ENCODE measurements around the gene CACNA1A.
"Not testable (repeated sequence)": the region's sequence is repeated elsewhere in the genome, so short reads cannot be mapped to it uniquely, and the experiment has no call there.

CACNA1A gene

DNA sequence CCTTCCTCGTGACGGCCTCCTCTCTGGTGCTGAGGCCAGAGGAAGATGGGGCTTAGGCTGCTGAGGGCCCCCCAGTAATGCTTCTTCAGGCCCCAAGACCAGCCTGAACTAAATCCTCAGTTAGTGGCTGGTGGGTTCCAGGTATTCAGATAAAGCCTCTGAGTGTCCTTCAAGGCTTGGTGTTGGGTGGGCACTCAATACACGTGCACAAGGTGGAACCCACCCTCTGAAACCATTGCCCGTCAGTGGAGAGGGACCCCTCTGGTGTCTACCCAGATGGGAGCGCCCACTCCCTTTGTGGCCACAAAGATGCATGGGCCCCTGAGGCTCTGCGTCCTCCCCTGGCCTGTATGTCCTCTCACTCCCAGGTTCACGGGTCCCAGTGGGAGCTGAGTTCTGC, 277.0 kb downstream of the CACNA1A start:
- DNase-seq (ENCODE audit: low read depth) = no peak

DNA sequence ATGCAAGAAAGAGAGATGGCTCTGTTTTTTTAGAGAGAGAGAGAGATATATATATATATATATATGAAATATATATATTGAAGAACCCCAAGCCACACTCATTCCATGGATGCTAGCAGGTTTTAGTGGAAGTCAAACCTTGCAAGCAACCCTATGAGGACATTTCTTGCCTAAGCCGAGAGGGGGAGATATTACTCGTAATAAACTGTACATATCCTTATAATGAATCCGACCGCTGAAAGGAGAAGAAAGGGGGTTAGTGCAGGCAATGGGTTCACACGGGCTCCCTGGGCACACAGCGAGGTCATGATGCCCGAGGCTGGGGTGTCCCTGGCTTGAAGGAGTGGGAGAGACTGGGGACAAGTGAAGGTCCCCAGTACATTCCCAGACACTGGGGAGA, 277.7 kb downstream of the CACNA1A start:
- no peak for DNase-seq (ENCODE audit: low read depth)

DNA sequence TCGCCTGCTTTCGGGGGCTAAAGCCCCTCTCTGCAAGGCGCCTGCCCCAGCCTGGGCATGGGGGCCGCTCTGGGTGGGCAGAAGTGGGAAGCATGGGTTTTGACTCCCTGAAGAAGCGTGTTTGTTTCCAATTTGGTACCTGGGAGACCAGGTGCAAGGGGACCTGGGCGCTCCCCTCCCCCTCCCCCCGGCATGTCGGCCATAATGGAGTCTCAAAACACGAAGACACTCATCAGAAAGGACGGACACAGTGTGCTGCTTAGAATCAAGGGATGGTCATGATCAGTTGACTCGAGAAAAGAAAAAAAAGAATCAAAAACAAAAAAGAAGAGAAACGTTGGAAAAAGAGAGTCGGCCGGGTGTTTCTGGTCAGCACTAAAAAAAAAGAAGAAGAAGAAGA, 279.3 kb downstream of the CACNA1A start:
- no peak for DNase-seq (ENCODE audit: low read depth)

DNA sequence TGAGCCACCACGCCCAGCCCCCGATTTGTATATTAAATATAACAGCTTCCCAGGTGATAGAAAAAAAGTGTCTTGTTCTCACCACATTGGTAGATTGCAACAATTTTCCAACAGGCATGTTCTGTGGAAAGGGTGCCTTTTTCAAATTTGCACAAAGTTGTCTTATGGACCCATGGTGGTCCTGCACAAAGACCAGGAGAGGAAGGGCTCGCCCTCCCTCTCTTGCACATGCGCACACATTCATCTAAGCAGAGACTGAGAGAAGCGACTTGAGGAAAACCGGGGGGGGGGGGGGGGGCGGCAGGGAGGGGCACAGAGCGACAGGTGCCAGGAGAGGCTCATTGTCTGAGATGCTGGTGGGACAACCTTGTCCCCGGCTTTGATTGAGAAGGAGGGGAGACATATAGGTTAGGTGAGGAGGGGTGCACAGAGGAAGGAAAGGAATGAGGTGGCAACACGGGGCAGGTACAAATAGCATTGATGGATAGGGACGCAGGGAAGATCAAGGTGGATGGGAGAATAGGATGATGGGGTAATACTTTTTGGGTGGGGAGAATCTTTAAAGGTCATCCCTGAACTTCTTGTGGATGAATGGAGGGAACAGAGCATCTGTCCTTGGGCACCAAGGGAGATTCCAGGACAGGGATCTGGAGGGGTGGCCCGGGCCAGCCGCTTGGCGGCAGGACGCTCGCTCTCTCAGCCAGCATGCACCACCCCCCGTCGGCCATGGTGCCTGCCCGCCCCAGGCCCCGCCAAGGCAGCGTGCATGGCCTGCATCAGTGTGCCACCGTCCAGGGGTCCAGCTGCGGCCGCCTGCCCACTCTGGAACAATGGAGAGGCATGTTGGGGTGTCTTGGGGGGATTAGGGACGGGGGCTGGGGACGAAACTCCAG, 280.1 kb downstream of the CACNA1A start:
- no peak for DNase-seq (ENCODE audit: low read depth)

DNA sequence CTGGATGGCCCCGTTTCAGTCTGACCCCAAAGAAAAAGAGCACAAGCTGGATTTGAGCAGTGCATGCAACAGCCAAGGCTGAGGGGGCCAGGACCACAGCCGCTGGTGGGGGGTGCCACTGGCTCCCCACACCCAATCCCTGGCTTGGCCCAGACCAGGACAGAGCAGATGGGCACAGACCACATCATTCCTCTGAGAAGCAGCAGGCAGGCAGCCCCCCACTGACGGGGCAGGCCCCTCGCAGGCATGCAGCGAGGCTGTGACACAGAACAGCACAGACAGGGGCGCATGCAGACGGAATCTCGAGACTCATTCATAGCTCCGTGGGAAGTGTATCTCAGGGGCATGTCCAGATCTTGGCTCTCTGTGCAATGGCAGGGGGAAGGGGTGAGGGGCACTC, 281.2 kb downstream of the CACNA1A start:
- no peak for DNase-seq (ENCODE audit: low read depth)

DNA sequence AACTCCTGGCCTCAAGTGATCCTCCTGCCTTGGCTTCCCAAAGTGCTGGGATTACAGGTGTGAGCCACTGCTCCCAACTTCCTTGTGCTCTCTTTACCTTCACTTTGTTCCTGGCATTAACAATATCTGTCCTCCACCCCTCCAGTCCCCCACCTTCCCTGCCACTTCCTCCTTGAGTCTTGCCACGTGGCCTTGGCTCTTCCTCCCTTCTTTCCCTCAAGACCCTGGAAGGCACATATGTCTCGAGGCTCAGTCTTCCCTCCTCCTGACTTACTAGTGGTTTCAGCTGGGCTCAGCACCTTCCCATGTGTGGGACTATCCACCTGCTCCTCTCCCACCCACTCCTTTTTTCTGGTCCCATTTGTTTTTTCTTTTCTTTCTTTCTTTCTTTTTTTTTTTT, 285.4 kb downstream of the CACNA1A start:
- DNase-seq (ENCODE audit: low read depth) = no peak

DNA sequence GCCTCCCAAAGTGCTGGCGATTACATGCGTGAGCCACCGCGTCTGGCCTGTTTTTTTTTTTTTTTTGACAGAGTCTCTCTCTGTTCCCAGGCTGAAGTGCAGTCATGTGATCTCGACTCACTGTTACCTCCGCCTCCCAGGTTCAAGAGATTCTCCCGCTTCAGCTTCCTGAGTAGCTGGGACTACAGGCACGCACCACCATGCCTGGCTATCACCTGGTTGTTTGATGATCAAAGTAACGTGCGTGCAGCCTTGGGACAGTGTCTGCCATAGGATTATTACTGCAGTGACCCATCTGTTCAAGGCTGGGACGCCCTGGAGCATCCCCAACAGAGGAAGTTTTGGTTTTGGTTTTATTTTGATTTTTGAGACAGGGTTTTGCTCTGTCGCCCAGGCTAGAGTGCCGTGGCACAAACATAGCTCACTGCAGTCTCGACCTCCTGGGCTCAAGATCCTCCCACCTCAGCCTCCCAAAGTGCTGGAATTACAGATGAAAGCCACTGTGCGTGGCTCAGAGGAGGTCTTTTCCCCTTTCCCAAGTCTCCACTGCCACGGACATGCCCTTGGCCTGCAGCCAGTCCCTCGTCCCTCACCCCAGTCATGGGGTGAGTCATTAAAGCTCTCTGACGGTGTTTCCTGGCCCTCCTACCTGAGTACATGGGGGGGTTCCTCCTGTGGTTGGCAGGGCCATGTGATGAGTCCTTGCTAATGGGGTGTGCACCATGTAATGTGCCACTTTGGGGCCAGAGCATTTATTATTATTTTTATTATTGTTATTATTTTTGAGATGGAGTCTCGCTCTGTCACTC, 290.5 kb downstream of the CACNA1A start:
- DNase-seq (ENCODE audit: low read depth) = peak; percentile 15

DNA sequence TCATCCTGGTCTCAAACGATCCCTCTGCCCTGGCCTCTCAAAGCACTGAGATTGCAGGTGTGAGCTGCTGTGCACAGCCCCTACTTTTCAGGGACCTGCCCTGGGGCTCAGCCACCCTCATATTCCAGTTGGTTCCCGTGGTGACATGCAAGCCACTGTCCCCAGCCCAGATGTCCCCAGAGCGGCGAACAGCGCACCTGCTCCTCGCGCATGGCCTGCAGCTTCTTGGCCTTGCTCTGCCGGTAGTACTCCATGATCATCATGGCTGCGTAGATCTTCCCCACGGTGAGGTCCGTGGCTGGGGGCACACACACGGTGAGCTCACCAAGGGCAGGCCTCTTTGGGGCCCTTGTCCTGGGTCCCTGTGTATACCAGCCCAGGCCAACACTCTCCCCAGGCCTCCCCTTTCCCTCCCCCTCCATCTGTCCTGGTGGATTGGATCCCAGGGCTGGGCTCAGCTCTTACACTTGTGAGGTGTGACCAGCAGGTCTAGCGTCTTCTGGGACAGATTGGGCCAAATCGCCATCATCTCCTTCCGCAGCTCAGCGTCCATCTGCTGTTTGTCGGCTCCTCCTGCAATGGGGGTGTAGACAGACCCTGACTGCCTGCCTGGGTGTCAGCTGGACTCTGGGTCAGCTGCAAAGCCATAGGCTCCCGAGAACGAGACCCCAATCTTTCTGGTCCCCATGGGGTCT, 292.1 kb downstream of the CACNA1A start:
- no peak for DNase-seq (ENCODE audit: low read depth)

DNA sequence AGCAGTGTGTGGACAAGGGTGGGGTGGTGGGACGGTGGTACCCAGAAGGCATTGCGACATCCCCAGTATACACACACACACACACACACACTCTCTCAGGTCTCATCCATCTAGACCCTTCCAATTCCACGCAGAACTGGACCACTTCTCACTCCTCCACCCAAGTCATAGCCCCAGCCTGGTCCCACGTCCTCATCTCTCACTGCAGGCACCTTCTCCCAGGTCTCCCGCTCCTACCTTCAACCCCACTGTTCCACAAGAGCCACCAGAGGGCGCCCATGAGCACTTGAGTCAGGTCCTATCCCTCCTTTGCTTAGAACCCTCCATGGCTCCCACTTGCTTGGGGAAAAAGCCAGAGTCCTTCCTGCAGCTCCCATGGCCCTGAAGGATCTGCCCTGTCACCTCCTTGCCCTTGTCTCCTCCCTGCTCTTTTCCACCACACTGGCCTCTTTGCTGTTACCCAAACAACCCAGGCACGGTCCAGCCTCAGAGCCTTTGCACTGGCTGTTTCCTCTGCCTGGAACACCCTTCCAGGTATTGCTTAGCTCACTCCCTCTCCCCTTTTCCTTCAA, 293.4 kb downstream of the CACNA1A start:
- DNase-seq (ENCODE audit: low read depth) = peak; percentile 67

DNA sequence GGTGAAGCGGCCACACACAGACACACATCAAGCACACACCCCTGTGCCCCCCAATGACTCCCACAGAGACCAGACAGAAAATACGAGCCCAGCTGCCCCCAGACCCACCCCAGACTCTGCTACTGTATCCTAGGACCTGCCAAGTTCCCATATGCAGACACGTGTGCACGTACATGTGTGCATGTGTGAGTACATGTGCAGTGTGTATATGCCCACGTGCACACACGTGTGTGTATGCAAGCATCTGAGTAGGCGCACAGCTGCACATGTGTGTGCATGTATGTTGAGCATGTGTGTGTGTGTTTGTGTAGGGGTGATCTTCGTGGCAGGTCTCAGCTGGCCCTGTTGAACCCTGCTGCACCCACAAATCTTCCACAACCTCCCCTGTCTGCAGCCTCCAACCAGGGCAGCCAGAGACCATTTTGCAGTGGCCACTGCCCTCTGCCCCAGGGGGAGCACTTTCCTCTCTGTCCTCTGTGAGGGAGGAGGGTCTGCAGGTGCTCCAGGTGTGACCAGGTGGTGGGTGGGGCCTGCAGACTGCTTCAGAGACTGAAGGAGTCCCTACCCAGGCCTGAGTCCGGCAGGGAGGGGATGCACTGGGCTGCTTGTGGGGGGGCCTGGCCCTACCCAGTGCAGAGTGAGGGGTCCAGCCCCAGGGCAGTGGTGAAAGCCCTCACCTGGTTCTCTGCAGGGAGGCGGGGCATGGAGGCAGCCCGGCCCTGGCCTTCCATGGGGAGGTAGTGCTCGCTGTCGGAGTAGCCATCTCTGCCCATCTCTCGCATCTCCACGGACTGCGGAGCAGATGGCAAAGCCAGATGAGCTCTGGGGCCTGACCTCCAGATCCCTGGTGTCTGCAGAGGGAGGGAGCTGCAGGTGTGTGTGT, 294.6 kb downstream of the CACNA1A start:
- no peak for DNase-seq (ENCODE audit: low read depth)

DNA sequence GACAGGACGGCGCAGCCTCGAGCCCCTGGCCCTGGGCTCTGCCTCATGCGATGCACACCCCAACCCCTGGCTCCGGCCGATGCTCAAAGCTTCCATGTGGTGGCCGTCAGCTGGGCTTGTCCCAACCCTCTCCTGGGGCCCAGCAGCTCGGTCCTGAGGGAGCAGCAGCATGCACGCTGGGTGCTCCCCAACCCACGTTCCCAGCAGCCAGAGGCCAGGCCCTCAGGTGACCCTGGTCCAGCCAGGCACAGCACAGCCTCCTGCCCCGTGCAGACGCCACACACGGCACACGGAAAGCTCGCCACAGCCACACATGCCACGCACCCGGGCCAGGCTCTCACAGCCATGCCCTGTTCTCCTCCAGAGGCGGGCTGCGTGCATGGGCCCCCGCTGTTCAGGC, 295.3 kb downstream of the CACNA1A start:
- no peak for DNase-seq (ENCODE audit: low read depth)

DNA sequence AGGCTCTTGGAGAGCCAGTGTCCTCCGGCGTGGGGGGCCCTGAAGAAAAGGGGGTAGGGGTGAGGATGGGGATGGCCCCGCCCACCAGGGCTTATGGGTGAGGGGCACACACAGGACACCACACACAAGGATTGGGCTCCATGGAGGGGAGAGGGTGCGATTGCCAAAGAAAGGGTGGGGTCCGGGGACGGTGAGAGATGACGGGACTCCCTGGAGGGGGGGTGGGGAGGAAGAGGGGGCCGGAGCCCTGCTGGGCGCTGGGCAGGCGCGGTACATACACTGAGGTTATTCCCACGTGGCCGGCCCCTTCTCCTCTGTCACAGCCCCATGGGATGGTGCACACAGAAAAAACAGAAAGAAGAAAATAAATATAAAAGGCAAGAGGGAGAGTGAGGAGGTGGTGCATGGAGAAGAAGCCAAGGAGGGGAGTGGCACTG, 295.9 kb downstream of the CACNA1A start:
- no peak for DNase-seq (ENCODE audit: low read depth)

DNA sequence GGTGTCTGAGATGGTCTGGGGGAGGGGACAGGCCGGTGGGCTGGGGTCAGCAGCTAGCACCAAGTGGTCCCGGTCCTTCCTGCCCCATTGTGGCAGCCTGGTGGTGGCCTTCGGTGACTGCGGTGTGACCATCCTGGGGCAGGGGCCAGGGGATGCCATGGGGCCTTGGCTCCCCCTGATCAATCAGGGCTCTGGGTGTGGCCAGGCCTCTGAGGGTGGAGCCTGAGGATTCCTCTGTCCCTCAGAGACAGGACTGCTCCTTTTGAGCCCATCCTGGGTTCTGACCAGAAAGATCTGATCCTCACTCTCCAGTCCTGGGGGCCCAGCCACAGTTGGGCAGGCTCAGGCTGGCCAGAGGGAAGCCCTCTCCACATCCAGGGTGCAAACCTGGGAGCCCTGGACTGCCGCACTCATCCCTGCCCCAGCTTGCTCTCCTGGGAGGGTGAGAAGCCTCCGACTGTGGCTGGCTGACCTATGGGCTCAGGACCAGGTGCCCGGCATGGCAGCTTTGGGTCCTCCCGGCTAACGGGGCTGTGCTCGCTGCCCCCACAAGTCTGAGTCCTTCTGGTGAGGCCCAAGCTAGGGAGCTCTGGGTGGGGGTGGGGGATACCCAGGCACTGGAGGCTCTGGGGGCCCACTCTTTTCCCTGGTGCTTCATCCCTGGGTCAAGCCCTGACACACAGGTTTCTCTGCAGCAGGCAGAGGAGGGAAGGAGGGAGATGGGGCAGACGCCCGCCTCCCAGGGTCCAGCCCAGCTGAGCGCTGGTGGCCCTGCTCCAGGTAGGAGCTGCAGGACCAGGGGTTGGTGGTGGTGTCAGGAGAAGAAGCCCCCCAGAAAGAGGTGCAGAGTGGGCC, 296.6 kb downstream of the CACNA1A start:
- no peak for DNase-seq (ENCODE audit: low read depth)

DNA sequence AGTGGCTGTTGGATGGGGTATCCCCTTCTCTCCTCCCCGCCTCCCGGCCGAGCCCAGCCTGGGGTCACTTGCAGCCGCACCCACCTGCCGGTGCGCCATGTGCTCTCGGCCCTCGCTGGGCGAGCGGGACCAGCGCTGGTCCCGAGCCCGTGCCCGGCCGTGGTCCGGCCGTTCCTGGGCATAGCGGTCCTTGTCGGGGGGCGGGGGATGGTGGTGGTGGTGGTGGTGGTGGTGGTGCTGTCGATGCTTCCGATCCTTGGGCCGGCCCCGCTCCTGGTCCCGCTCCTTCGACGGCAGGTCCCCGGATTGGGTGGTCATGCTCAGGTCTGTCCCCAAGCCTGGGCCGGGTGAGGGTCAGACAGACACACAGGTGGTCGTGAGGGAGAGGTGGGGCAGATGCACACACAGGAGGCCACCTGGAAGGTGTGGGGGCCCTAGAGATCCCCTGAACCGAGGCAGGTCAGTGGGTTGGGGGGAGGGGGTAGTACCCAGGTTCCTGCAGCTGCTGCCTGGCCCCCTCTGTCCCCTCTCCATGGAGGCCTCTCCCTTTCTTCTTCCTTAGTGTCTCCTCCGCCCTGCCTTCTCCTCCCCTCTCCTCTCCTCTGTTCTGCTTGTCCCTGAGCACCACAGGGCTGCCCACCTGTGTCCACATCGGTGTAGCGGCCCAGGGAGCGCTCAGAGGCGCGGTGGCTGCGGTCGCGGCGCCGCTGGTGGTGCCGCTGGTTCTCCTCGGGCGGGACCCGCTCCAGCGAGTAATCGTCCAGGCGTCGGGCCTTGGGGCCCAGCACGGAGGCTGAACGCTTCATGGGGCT, 297.4 kb downstream of the CACNA1A start:
- DNase-seq (ENCODE audit: low read depth) = no peak

DNA sequence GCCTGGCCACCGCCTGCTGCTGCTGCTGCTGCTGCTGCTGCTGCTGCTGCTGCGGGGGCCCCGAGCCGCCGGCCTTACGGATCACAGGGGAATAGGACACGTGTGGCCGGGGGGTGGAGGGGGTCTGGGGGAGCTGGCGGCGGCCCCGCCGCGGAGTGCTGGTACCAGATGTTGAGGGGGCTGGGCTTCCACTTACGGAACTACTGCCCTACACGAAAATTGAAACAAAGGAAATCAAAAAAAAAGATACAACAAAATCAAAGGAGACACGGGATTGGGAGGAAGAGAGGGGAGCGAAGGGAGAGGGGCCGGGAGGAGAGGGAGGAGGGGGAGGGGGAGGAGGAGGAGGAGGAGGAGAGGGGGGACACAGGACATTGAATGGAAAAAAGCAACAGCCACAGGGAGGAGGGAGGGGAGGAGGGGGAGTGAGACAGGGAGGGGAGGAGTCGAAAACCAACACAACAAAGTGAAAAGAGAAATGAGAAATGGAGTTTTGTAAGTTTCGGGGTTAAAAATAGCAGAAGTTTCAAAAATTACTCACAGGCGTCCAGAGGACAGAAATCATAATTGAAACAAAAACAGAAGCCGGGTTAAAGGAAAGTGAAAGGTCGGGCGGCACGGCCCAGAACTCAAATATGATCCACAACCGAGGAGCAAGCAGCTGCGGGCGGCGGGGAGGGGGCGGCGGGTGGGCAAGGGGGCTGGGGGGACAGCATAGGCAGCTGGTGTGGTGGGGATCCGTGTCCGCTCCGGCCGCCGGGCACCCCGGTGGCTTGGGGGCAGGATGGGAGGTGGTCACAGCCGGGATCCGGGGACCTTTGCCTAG, 298.2 kb downstream of the CACNA1A start:
- peak; percentile 39 for DNase-seq (ENCODE audit: low read depth)

DNA sequence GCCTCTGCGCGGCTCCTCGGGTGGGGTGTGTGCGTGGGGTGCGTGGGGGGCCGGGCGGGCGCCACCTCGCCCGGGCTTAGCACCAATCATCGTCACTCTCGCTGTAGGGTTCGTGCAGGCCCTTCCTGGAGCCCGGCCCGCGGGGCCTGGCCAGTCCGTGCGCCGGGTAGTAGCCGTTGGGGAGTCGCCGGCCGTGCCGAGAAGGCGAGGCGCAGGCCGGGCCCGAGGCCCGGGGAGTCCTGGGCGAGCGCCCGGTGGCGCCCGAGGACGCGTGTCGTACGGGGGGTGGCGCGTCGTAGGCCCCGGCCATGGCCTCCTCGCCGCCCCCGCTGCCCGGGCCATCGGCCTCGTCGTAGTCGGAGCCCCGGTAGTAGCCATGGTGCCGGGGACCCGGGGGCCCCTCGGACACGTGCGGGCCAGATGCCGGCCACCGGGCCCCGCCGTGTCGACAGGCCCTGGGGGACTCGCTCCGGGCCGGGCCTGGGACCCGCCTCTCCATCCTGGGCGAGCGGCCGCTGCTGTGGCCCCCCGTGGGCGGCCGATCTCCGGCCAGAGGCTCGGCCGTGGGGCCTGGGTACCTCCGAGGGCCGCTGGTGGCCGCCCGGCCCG, 298.9 kb downstream of the CACNA1A start:
- no peak for DNase-seq (ENCODE audit: low read depth)

DNA sequence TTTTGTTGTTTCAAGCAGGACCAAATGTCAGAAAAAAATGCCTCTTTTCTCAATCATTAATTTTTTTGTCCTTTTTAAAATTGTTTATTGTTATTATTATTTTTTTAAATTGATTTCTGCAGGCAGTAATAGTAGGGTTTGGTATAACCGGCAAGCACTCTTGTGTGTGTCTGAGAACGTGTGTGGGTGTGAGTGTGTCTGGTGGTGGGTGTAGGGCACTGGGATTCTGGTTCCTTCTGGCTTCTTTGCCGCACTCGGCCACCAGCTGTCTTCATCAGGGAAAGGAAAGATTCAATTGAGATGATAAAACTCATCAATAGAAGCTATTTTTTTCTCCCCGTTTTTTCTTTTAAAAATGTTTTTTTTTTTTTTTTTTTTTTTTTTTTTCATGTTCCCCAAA, 299.7 kb downstream of the CACNA1A start:
- no peak for DNase-seq (ENCODE audit: low read depth)

DNA sequence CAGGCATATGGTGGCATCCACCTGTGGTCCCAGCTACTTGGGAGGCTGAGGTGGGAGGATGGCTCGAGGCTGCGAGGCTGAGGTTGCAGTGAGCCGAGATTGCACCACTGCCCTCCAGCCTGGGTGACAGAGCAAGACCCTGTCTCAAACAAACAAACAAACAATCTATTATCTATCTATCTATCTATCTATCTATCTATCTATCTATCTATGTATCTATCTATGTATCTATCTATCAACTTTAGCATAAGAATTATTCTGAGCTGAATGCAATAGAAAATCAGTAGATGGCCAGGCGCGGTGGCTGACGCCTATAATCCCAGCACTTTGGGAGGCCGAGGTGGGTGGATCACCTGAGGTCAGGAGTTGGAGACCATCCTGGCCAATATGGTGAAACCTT, 304.2 kb downstream of the CACNA1A start:
- not testable (repeated sequence) for DNase-seq (ENCODE audit: low read depth)
